Mucosa of descending colon (tissue), 3 donors: ENCODE results near the gene PTGIS. TPM values are rescaled to one million over a fixed set of nuclear protein-coding genes. Genes with fewer than 3 reads are reported as not detected.

Experiments used
- ATAC-seq: fragments of 200-7000 bp; cut with Tn5 transposase; one replicate; pipeline ENCODE4 v1.9.1; 2020; ENCODE audit warnings: mild to moderate bottlenecking, moderate library complexity
- DNase-seq, 3 donors: peaks; one replicate each; pipeline ENCODE4 v3.0.0-alpha.2; 2020
- H3K36me3 ChIP-seq: fragments of 200-600 bp; one replicate; pipeline ENCODE4 v1.8.0; 2021; ENCODE audit warnings: low read depth, mild to moderate bottlenecking
- H3K4me1 ChIP-seq: fragments of 200-600 bp; one replicate; pipeline ENCODE4 v1.8.0; 2021; ENCODE audit warnings: low read depth, mild to moderate bottlenecking
- H3K4me3 ChIP-seq: fragments of 200-600 bp; one replicate; pipeline ENCODE4 v1.8.0; 2021; ENCODE audit warnings: mild to moderate bottlenecking
- H3K9me3 ChIP-seq: fragments of 200-600 bp; one replicate; pipeline ENCODE4 v1.8.0; 2021; ENCODE audit warnings: mild to moderate bottlenecking
- intact Hi-C, 2 donors: fragments of 100-400 bp; cut with DNase I in 1 of 2; cut with micrococcal nuclease in 1 of 2; formaldehyde crosslinking; loops; one replicate each; pipeline versions ENCODE4 v1.11.0 to v1.11.1; 2022; cut with DNase I, micrococcal nuclease
- total RNA-seq, 3 donors: library from RNA; stranded (reverse); fragmentation: NEBNext Ultra II Directional in 2 of 3; extraction: Animal tissue kit (Norgen Biotek cat#: 25700) in 2 of 3; gene quantifications; one replicate each; pipeline versions ENCODE4 v1.2.1 to v1.2.4, GENCODE V29; 2021 to 2023
- TF ChIP-seq, protein P1 (sequence below): fragments of 200-600 bp; IDR thresholded peaks from one replicate; pipeline ENCODE4 v1.8.0; 2022; ENCODE audit warnings: antibody characterized with exemption, mild to moderate bottlenecking
- donor health status: DM: no; HTN: no; CAD: no; lungs with moderate emphysema.
- donor health status: DM: no; HTN: no; CAD: no.
- donor health status: DM: no; HTN: yes; CAD: no.

The PTGIS gene
- total RNA-seq, 3 donors from 2014 or later = 3.8 to 45.8 (median 12.3) TPM

GRCh38 chr20:49540232-49540620 lies 27.7 kb downstream of the PTGIS start:
- intact Hi-C loops = loop anchor here (5.0 kb wide), 1 partner anchor 67 kb away; no protein-coding TSS in a partner anchor
- Histone ChIP-seq H3K4me3 (no peak overlapping the region), H3K9me3 (no peaks in the 10 kb centered on the region), H3K4me1 (no peaks in the 10 kb centered on the region), H3K36me3 (no peaks in the 10 kb centered on the region)
- ATAC-seq = no peak
- DNase-seq = no peak
- TF ChIP-seq, protein P1, sequence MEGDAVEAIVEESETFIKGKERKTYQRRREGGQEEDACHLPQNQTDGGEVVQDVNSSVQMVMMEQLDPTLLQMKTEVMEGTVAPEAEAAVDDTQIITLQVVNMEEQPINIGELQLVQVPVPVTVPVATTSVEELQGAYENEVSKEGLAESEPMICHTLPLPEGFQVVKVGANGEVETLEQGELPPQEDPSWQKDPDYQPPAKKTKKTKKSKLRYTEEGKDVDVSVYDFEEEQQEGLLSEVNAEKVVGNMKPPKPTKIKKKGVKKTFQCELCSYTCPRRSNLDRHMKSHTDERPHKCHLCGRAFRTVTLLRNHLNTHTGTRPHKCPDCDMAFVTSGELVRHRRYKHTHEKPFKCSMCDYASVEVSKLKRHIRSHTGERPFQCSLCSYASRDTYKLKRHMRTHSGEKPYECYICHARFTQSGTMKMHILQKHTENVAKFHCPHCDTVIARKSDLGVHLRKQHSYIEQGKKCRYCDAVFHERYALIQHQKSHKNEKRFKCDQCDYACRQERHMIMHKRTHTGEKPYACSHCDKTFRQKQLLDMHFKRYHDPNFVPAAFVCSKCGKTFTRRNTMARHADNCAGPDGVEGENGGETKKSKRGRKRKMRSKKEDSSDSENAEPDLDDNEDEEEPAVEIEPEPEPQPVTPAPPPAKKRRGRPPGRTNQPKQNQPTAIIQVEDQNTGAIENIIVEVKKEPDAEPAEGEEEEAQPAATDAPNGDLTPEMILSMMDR = no peak

- intact Hi-C loops = loop anchor here (5.0 kb wide), 1 partner anchor 68 kb away; no protein-coding TSS in a partner anchor
- ATAC-seq = no peak
- Histone ChIP-seq H3K4me3 (no peak overlapping the region), H3K4me1 (no peaks in the 10 kb centered on the region), H3K9me3 (no peaks in the 10 kb centered on the region), H3K36me3 (no peaks in the 10 kb centered on the region)
- TF ChIP-seq, protein P1 = no peak
- no peak for DNase-seq
Observed at GRCh38 chr20:49539481-49540231, 28.3 kb downstream of the PTGIS start.

GRCh38 chr20:49538950-49539349 lies 29.0 kb downstream of the PTGIS start:
- no peaks in the 10 kb centered on the region for H3K9me3 ChIP-seq
- intact Hi-C loops = no loop called here
- H3K36me3 ChIP-seq = no peaks in the 10 kb centered on the region

GRCh38 chr20:49534255-49534712 lies 33.7 kb downstream of the PTGIS start:
- peak; percentile 66 for ATAC-seq
- peak in 1 of 3 donors; percentile 78 for DNase-seq
- Histone ChIP-seq H3K9me3 (no peaks in the 10 kb centered on the region), H3K4me1 (no peaks in the 10 kb centered on the region), H3K36me3 (no peaks in the 10 kb centered on the region), H3K4me3 (no peak overlapping the region)
- TF ChIP-seq, protein P1 = peak; percentile 60
- intact Hi-C loops = loop anchor here (5.0 kb wide), 1 partner anchor 202 kb away; no protein-coding TSS in a partner anchor

More at GRCh38 chr20:49538950-49539349, 29.0 kb downstream of the PTGIS start:
- DNase-seq (no peak), ATAC-seq (no peak)
- H3K4me1 ChIP-seq = no peaks in the 10 kb centered on the region
- no peak overlapping the region for H3K4me3 ChIP-seq
- TF ChIP-seq, protein P1 = no peak

DNA sequence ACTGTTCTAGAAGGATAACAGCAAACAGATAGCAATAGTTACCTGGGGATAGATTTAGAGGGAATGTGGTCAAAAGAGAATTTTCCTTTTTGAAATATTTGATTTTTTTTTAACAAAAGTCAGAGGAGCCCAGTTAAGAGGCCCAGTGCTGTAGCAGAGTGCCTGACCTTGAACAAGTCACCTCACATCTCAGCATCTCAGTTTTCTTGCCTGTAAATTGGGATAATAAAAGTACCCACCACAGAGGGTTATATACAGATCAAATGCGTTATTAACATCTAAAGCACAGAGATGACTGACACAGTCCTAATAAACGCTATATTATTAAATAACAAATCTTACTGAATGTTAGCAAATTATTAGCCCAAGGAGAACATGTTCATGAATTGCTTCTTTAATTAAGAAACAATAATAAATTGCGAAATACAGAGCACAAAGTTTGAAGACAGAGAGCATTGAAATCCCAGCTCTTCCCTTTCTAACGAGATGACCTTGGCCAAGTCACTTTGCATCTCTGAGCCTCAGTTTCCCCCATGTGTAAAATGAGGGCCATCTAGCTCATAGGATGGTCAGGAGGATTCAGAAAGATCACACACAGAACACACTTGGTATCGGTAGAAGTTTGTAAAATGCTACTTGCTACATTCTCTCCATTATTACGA lies 35.5 kb downstream of the PTGIS start:
- no peak overlapping the region for H3K4me3 ChIP-seq
- H3K36me3 ChIP-seq = no peaks in the 10 kb centered on the region
- intact Hi-C loops = loop anchor here (5.0 kb wide), 1 partner anchor 200 kb away; no protein-coding TSS in a partner anchor
- no peak for ATAC-seq
- H3K9me3 ChIP-seq = no peaks in the 10 kb centered on the region
- H3K4me1 ChIP-seq = no peaks in the 10 kb centered on the region
- no peak for DNase-seq
- TF ChIP-seq, protein P1 = no peak
